NK-92 treated with Interleukin-12 subunit alpha and Interleukin-12 subunit beta, amount 100 ng/mL, for 24 hours (cell line): ENCODE data around the gene DNAJC18.
"Not testable (repeated sequence)": the region's sequence is repeated elsewhere in the genome, so short reads cannot be mapped to it uniquely, and the experiment has no call there.

Experiments used
- DNase-seq: peaks from one replicate; lab custom pipeline; 2025; lab: John Stamatoyannopoulos, UW

Gene DNAJC18

GRCh38 chr5:139387611-139388197 lies 51.6 kb downstream of the DNAJC18 start:
- no peak for DNase-seq

GRCh38 chr5:139386956-139387355 lies 52.4 kb downstream of the DNAJC18 start:
- DNase-seq: not testable (repeated sequence)

- no peak for DNase-seq
Observed at GRCh38 chr5:139386050-139386438, 53.3 kb downstream of the DNAJC18 start.

- no peak for DNase-seq
Observed at GRCh38 chr5:139385061-139386049, 54.0 kb downstream of the DNAJC18 start.

GRCh38 chr5:139384591-139385051 lies 54.7 kb downstream of the DNAJC18 start:
- no peak for DNase-seq

- no peak for DNase-seq
Observed at GRCh38 chr5:139383993-139384590, 55.2 kb downstream of the DNAJC18 start.

DNA sequence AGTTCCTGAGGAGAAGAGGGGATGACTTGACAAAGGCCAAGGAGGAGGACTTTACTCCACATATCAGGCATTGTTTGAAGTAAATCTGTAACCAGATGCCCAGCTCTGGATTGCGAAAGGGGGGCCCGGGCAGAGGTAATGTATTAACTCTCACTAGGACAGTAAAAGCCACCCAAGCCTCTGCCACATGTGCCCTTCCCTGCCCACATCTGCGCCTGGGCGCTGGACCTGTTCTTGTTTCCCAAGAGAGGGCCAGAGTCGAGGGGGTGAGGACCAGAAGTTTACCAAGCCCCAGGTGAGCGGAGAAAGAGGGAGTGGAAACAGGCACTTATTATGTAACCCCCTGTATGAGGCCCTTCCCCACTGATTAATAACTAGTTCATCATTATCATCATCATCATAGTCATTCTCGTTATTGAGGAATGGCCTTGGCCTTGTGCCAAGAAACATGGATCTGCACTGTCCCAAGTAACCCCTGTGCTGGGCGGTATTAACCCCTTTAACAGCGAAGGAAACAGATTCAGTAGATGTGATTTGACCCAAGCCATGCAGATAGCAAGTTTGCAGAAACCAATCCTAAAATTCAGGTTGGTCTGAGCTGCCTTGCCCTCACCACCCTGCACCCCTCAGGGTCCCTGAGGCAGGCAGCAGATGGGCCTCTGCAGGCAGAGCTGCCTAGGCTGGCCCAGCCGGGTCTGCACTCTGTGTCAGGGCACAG lies 55.9 kb downstream of the DNAJC18 start, which contains the start of gene SLC23A1:
TSS of gene SLC23A1 (minus strand) at position 23 of the 718 bp plus-strand sequence. CDS start 44 bp downstream, outside the sequence.
- no peak for DNase-seq

DNA sequence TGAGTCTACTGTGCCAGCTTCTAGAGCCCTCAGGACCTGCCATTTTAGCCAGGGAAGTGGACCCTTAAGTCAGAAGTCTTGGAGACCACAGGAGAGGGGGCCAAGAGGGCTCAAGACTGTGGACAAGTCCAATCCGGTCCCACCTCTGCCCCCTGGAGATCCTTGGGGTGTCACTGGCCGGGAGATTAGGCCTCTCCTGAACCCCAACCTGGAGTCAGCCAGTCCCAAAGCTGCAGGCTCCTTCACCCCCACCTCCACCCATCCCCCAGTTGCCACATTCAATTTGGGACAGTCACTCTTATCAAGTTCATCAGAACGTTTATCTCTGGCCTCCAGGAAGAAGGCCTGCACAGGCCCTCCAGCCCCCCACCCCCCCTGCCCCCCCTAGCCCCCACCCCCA lies 56.5 kb downstream of the DNAJC18 start:
- no peak for DNase-seq

DNA sequence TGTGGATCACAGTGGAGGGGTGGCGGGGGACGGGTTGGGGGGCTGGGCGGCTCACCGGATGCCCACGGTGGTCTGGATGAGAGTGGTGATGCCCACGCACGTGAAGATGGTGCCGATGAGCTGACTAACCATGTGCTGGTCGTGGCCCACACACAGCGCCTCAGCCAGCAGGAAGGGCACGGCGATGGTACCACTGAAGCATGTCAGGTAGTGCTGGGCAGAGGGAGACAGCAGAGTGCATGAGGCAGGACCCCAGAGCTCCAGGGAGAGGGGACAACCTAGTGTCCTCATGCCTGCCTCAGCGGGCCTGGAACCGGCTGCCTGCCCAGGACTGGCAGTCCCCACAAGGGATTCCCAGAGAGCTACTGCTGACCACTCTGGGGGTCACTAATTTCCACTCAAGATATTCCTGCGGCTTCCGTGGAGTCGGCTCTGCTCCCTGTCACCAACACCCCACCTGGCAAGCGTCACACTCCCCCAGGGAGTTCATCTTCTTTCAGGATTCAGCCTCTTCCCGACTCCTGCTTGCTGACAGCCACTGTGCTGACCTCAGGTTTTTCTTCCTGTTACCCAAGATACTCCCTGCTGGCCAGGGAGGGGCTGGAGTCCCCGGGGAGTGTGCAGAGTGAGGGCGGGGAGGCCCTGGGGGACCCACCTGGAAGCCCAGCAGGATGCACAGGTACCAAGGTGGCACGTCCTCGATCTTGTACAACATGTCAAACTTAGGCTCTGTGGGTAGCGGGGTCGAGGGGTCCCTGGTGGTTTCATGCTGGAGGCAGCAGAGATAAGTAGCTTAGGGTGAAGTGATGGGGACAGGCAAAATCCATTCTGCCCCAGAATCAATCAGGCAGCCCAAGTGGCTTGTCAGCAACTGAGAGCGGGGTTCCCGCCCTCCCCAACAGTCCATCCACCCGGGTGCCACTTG lies 57.2 kb downstream of the DNAJC18 start:
- no peak for DNase-seq

DNA sequence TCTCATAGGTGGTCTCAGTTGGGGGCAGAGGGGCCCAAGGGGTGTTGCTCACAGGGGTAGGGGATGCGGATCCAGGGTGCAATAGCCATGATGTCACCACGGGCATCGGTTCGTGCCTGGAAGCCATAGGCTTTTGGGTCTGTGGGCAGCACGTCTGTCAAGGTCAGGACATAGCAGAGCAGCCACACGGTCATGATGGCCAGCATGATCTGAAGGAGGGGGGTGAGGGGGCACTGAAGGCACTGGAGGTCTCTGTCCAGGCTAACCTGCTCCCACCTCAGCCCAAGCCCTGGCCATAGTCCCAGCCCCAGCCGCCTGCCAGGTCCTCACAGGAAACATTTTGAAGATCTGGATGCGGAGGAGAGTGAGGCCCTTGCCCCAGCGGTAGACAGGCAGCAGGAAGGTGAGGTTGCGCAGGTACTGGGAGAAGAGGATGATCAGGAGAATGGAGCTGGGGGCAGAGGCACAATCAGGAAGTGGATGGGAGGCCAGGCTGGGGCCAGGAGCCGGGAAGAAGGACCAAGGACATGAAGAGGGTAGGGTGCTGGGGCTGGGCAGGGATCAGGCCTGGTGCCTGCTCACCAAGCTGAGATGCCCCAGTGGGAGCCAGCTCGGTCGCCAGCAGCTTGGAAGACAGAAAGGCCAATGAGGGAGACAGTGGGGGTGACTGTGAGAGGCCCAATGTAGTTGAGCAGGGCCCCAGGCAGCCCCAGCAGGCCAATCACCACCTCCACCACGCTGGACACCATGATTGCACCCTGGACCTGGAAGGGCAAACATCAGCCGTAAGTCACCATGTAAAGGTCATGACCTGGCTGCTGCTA lies 59.5 kb downstream of the DNAJC18 start:
- no peak for DNase-seq

- no peak for DNase-seq
Observed at GRCh38 chr5:139378941-139379361, 60.4 kb downstream of the DNAJC18 start.

GRCh38 chr5:139378101-139378825 lies 61.1 kb downstream of the DNAJC18 start:
- no peak for DNase-seq

GRCh38 chr5:139377226-139377625 lies 62.1 kb downstream of the DNAJC18 start:
- no peak for DNase-seq

- no peak for DNase-seq
Observed at GRCh38 chr5:139376364-139376763, 63.0 kb downstream of the DNAJC18 start.

GRCh38 chr5:139374909-139375308 lies 64.4 kb downstream of the DNAJC18 start:
- DNase-seq: no peak

GRCh38 chr5:139371482-139372435 lies 67.6 kb downstream of the DNAJC18 start:
- DNase-seq: no peak

- DNase-seq: no peak
Observed at GRCh38 chr5:139369181-139369580, 70.1 kb downstream of the DNAJC18 start.

DNA sequence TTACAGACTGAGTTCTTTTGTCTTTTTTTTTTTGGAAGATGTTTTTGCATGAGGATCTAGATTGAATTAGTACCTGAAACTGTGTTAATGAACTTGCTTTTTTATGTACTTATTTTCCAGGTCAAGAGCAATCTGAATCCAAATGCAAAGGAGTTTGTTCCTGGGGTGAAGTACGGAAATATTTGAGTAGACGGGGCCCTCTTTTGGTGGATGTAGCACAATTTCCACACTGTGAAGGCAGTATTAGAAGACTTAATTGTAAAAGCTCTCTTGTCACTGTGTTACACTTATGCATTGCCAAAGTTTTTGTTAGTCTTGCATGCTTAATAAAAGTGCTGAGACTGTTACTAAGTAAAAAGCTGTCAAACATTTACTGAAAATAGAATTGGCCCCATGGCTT lies 70.7 kb downstream of the DNAJC18 start:
- DNase-seq: no peak
